ENCODE results near the gene SMCO3. TPM values are rescaled to one million over a fixed set of nuclear protein-coding genes. Genes with fewer than 3 reads are reported as not detected.
A peak's percentile ranks its signal among the peaks of the same experiment; 100 is the strongest.
"Not testable (repeated sequence)": the region's sequence is repeated elsewhere in the genome, so short reads cannot be mapped to it uniquely, and the experiment has no call there.

Gene SMCO3
- total RNA-seq, 1 donor from 2014 or later = 0.14 TPM

GRCh38 chr12:14769466-14769968 is 44.5 kb downstream of the SMCO3 start:
- intact Hi-C loops (cut with micrococcal nuclease) = no loop called here
- peaks cover 23% of the 10 kb centered on the region for H3K9me3 ChIP-seq (replicated peaks)
- DNase-seq = peak; percentile 20
- H3K4me1 ChIP-seq = peaks cover 49% of the 10 kb centered on the region
- no peak for TF ChIP-seq CTCF (IDR thresholded peaks at IDR 0.05; ENCODE audit: borderline replicate concordance)
- peak overlapping the region; percentile 77 for H3K4me3 ChIP-seq
- H3K36me3 ChIP-seq = peaks cover 27% of the 10 kb centered on the region
- H3K27ac ChIP-seq (replicated peaks) = peak overlapping the region; percentile 95
- H3K27me3 ChIP-seq (ENCODE audit: low read depth) = no peaks in the 10 kb centered on the region

- intact Hi-C loops (cut with micrococcal nuclease) = no loop called here
- H3K4me3 ChIP-seq = peak overlapping the region; percentile 77
- TF ChIP-seq CTCF (IDR thresholded peaks at IDR 0.05; ENCODE audit: borderline replicate concordance) = no peak
- H3K27ac ChIP-seq (replicated peaks) = peak overlapping the region; percentile 95
- no peaks in the 10 kb centered on the region for H3K27me3 ChIP-seq (ENCODE audit: low read depth)
- H3K9me3 ChIP-seq (replicated peaks) = peaks cover 23% of the 10 kb centered on the region
- peaks cover 46% of the 10 kb centered on the region for H3K4me1 ChIP-seq
- H3K36me3 ChIP-seq = peaks cover 27% of the 10 kb centered on the region
- DNase-seq = no peak
Measured at GRCh38 chr12:14768823-14769405, 45.1 kb downstream of the SMCO3 start.

GRCh38 chr12:14767617-14768016 is 46.4 kb downstream of the SMCO3 start:
- H3K4me3 ChIP-seq = peak overlapping the region; percentile 77
- H3K27me3 ChIP-seq (ENCODE audit: low read depth) = no peaks in the 10 kb centered on the region
- H3K4me1 ChIP-seq = peaks cover 39% of the 10 kb centered on the region
- intact Hi-C loops (cut with micrococcal nuclease) = no loop called here
- peaks cover 23% of the 10 kb centered on the region for H3K9me3 ChIP-seq (replicated peaks)
- no peak for DNase-seq
- TF ChIP-seq CTCF (IDR thresholded peaks at IDR 0.05; ENCODE audit: borderline replicate concordance) = no peak
- H3K36me3 ChIP-seq = peaks cover 27% of the 10 kb centered on the region
- H3K27ac ChIP-seq (replicated peaks) = no peak overlapping the region

- Histone ChIP-seq H3K36me3 (peaks cover 34% of the 10 kb centered on the region), H3K9me3 (replicated peaks) (peaks cover 23% of the 10 kb centered on the region), H3K4me1 (peaks cover 39% of the 10 kb centered on the region), H3K27me3 (ENCODE audit: low read depth) (no peaks in the 10 kb centered on the region), H3K4me3 (no peak overlapping the region), H3K27ac (replicated peaks) (no peak overlapping the region)
- no peak for TF ChIP-seq CTCF (IDR thresholded peaks at IDR 0.05; ENCODE audit: borderline replicate concordance)
- intact Hi-C loops (cut with micrococcal nuclease) = no loop called here
- DNase-seq = no peak
Measured at GRCh38 chr12:14766649-14767215, 47.2 kb downstream of the SMCO3 start.

GRCh38 chr12:14766020-14766419 is 48.0 kb downstream of the SMCO3 start:
- intact Hi-C loops (cut with micrococcal nuclease); H3K4me3 ChIP-seq; DNase-seq; H3K27ac ChIP-seq (replicated peaks); H3K27me3 ChIP-seq (ENCODE audit: low read depth): not testable (repeated sequence)
- peaks cover 34% of the 10 kb centered on the region for H3K36me3 ChIP-seq
- H3K4me1 ChIP-seq = peaks cover 34% of the 10 kb centered on the region
- peaks cover 23% of the 10 kb centered on the region for H3K9me3 ChIP-seq (replicated peaks)

- peaks cover 34% of the 10 kb centered on the region for H3K36me3 ChIP-seq
- no peak for DNase-seq
- H3K4me3 ChIP-seq = no peak overlapping the region
- no peaks in the 10 kb centered on the region for H3K27me3 ChIP-seq (ENCODE audit: low read depth)
- intact Hi-C loops (cut with micrococcal nuclease) = no loop called here
- H3K4me1 ChIP-seq = peaks cover 27% of the 10 kb centered on the region
- TF ChIP-seq CTCF (IDR thresholded peaks at IDR 0.05; ENCODE audit: borderline replicate concordance) = no peak
- H3K9me3 ChIP-seq (replicated peaks) = peaks cover 23% of the 10 kb centered on the region
- H3K27ac ChIP-seq (replicated peaks) = no peak overlapping the region
Measured at GRCh38 chr12:14765398-14765797, 48.6 kb downstream of the SMCO3 start.

- H3K4me3 ChIP-seq; H3K9me3 ChIP-seq (replicated peaks); H3K27ac ChIP-seq (replicated peaks); DNase-seq; intact Hi-C loops (cut with micrococcal nuclease); H3K4me1 ChIP-seq; H3K27me3 ChIP-seq (ENCODE audit: low read depth); H3K36me3 ChIP-seq: not testable (repeated sequence)
Measured at GRCh38 chr12:14759711-14760280, 54.2 kb downstream of the SMCO3 start.
